Esophagus muscularis mucosa (tissue), 4 donors: ENCODE results near the gene GALNT18. TPM values are rescaled to one million over a fixed set of nuclear protein-coding genes. Genes with fewer than 3 reads are reported as not detected.

Experiments used
- DNase-seq: peaks from one replicate; pipeline ENCODE4 v3.0.0-alpha.2; 2017; ENCODE audit errors: extremely low spot score
- H3K27ac ChIP-seq, 4 donors: fragments of 200-600 bp; sonication (generic); replicated peaks in 1 of 4; 1 replicate in 3 of 4; 2 replicates in 1 of 4; pipeline ENCODE4 v1.5.1; 2016 to 2019; ENCODE audit warnings: mild to moderate bottlenecking in 1 of 4
- H3K27me3 ChIP-seq, 4 donors: fragments of 200-600 bp; sonication (generic); one replicate each; pipeline versions ENCODE4 v1.5.1 to v1.6.0; 2016 to 2019
- H3K36me3 ChIP-seq, 4 donors: fragments of 200-600 bp; sonication (generic); one replicate each; pipeline ENCODE4 v1.5.1; 2016 to 2019
- H3K4me1 ChIP-seq, 4 donors: fragments of 200-600 bp; sonication (generic); one replicate each; pipeline ENCODE4 v1.5.1; 2016 to 2019
- H3K4me3 ChIP-seq, 4 donors: fragments of 200-600 bp; sonication (generic); 1 replicate in 2 of 4; 2 replicates in 2 of 4; pipeline ENCODE4 v1.5.1; 2016 to 2019; ENCODE audit warnings: mild to moderate bottlenecking in 4 of 4, moderate library complexity in 1 of 4
- H3K9me3 ChIP-seq, 4 donors: fragments of 200-600 bp; sonication (generic); 1 replicate in 3 of 4; 2 replicates in 1 of 4; pipeline ENCODE4 v1.5.1; 2016 to 2019
- CTCF ChIP-seq, 3 experiments: fragments of 200-600 bp in 2 of 3; fragments of 450-650 bp in 1 of 3; sonication (generic) in 2 of 3; IDR thresholded peaks; one replicate each; pipeline ENCODE4 v1.5.1; 2017 to 2019; ENCODE audit warnings: antibody characterized with exemption in 3 of 3, mild to moderate bottlenecking in 2 of 3, moderate library complexity in 1 of 3
- EP300 ChIP-seq: sonication (generic); formaldehyde crosslinking; IDR thresholded peaks from one replicate; pipeline ENCODE4 v1.6.1; 2017; ENCODE audit warnings: antibody characterized with exemption
- POLR2A ChIP-seq: fragments of 450-650 bp; IDR thresholded peaks from one replicate; pipeline ENCODE4 v1.6.1; 2017; ENCODE audit warnings: antibody characterized with exemption, moderate library complexity, mild to moderate bottlenecking, low read depth
- POLR2AphosphoS5 ChIP-seq, 2 donors: sonication (generic); formaldehyde crosslinking; IDR thresholded peaks; one replicate each; pipeline ENCODE4 v1.6.1; 2017; ENCODE audit warnings: antibody characterized with exemption in 2 of 2
- WGBS: methylation state at CpG from one replicate; pipeline ENCODE4 v1.1.5; 2018; 5-methylcytosine and 5-hydroxymethylcytosine counted together
- intact Hi-C: fragments of 100-400 bp; cut with DNase I; formaldehyde crosslinking; loops from one replicate; pipeline ENCODE4 v1.15.1; 2023
- total RNA-seq, 4 donors: library from RNA; depleted of rRNA; stranded (reverse); fragments of >200 nt; gene quantifications; one replicate each; pipeline versions ENCODE4 v1.1.0 to v1.2.1, GENCODE V29; 2016

Gene GALNT18
- total RNA-seq, 4 donors from 2014 or later, result 29.1 to 67.0 (median 49.3) TPM

GRCh38 chr11:11600288-11600687 lies 21.5 kb downstream of the GALNT18 start:
- TF ChIP-seq EP300 (no peak), POLR2A (no peak), POLR2AphosphoS5 (IDR thresholded peaks at IDR 0.05) (no peak), CTCF (IDR thresholded peaks at IDR 0.05) (no peak)
- intact Hi-C loops, result no loop called here
- no peak for DNase-seq

GRCh38 chr11:11598243-11598642 lies 23.6 kb downstream of the GALNT18 start:
- TF ChIP-seq CTCF (IDR thresholded peaks at IDR 0.05), result no peak
- no peak for TF ChIP-seq EP300
- no peak for TF ChIP-seq POLR2A
- TF ChIP-seq POLR2AphosphoS5 (IDR thresholded peaks at IDR 0.05), result no peak
- no peak for DNase-seq
- Histone ChIP-seq H3K36me3 (no peaks in the 10 kb centered on the region), H3K4me3 (no peak overlapping the region), H3K9me3 (no peaks in the 10 kb centered on the region), H3K27ac (no peak overlapping the region), H3K4me1 (no peaks in the 10 kb centered on the region), H3K27me3 (no peaks in the 10 kb centered on the region)
- WGBS, result 97% methylated on average over 1 of the region's 1 CpG
- intact Hi-C loops, result no loop called here

More at GRCh38 chr11:11600288-11600687, 21.5 kb downstream of the GALNT18 start:
- Histone ChIP-seq H3K4me3 (no peak overlapping the region), H3K36me3 (no peaks in the 10 kb centered on the region), H3K4me1 (peaks cover 0 to 4% (median 2%) of the 10 kb centered on the region in 4 donors), H3K27ac (no peak overlapping the region), H3K9me3 (no peaks in the 10 kb centered on the region), H3K27me3 (no peaks in the 10 kb centered on the region)

GRCh38 chr11:11594162-11594561 lies 27.6 kb downstream of the GALNT18 start:
- no peak overlapping the region for H3K4me3 ChIP-seq
- intact Hi-C loops, result no loop called here
- H3K27ac ChIP-seq, result no peak overlapping the region
- H3K9me3 ChIP-seq, result no peaks in the 10 kb centered on the region
- 98% methylated on average over 2 of the region's 2 CpGs for WGBS
- no peak for TF ChIP-seq POLR2A
- TF ChIP-seq POLR2AphosphoS5 (IDR thresholded peaks at IDR 0.05), result no peak
- no peak for TF ChIP-seq CTCF (IDR thresholded peaks at IDR 0.05)
- no peak for TF ChIP-seq EP300
- no peaks in the 10 kb centered on the region for H3K36me3 ChIP-seq
- no peaks in the 10 kb centered on the region for H3K27me3 ChIP-seq
- H3K4me1 ChIP-seq, result peaks cover under 1 to 15% (median 8%) of the 10 kb centered on the region in 4 donors
- DNase-seq, result no peak

GRCh38 chr11:11592146-11592684 lies 29.6 kb downstream of the GALNT18 start:
- 82% methylated on average over 8 of the region's 8 CpGs for WGBS
- DNase-seq, result peak; percentile 19
- TF ChIP-seq CTCF (IDR thresholded peaks at IDR 0.05) (no peak), POLR2A (no peak), POLR2AphosphoS5 (IDR thresholded peaks at IDR 0.05) (no peak), EP300 (no peak)
- Histone ChIP-seq H3K9me3 (no peaks in the 10 kb centered on the region), H3K27ac (no peak overlapping the region), H3K4me1 (peaks cover 8 to 34% (median 17%) of the 10 kb centered on the region in 4 donors), H3K36me3 (no peaks in the 10 kb centered on the region), H3K4me3 (no peak overlapping the region), H3K27me3 (no peaks in the 10 kb centered on the region)
- intact Hi-C loops, result no loop called here

GRCh38 chr11:11589437-11589836 lies 32.4 kb downstream of the GALNT18 start:
- 73% methylated on average over 4 of the region's 4 CpGs for WGBS

More at GRCh38 chr11:11589437-11589836, 32.4 kb downstream of the GALNT18 start:
- Histone ChIP-seq H3K27me3 (no peaks in the 10 kb centered on the region), H3K4me3 (no peak overlapping the region), H3K36me3 (no peaks in the 10 kb centered on the region), H3K9me3 (no peaks in the 10 kb centered on the region), H3K27ac (no peak overlapping the region), H3K4me1 (peaks cover 9 to 47% (median 28%) of the 10 kb centered on the region in 4 donors)
- no peak for TF ChIP-seq POLR2AphosphoS5 (IDR thresholded peaks at IDR 0.05)
- TF ChIP-seq EP300, result no peak
- TF ChIP-seq POLR2A, result no peak
- no peak for TF ChIP-seq CTCF (IDR thresholded peaks at IDR 0.05)
- intact Hi-C loops, result no loop called here
- DNase-seq, result no peak
